GM21576 (cell line): Measurements from ENCODE around the gene HOXB3.

Experiments
- ATAC-seq: cut with Tn5 transposase; IDR thresholded peaks from one replicate; pipeline ENCODE4 v1.9.1; 2021; ENCODE audit warnings: mild to moderate bottlenecking, moderate library complexity; ENCODE audit not compliant: unreplicated experiment

The HOXB3 gene

GRCh38 chr17:48530208-48530886 is 59.7 kb downstream of the HOXB3 start:
- no peak for ATAC-seq

GRCh38 chr17:48529683-48530009 is 60.4 kb downstream of the HOXB3 start:
- ATAC-seq = no peak

- ATAC-seq = no peak
Observed at GRCh38 chr17:48528936-48529682, 60.9 kb downstream of the HOXB3 start.

- ATAC-seq = no peak
Observed at GRCh38 chr17:48528153-48528935, 61.7 kb downstream of the HOXB3 start.

- no peak for ATAC-seq
Observed at GRCh38 chr17:48527547-48527932, 62.5 kb downstream of the HOXB3 start.

- no peak for ATAC-seq
Observed at GRCh38 chr17:48526608-48527546, 63.2 kb downstream of the HOXB3 start.

- no peak for ATAC-seq
Observed at GRCh38 chr17:48523010-48523409, 67.0 kb downstream of the HOXB3 start.

GRCh38 chr17:48522031-48522653 is 67.9 kb downstream of the HOXB3 start:
- no peak for ATAC-seq

- ATAC-seq = no peak
Observed at GRCh38 chr17:48520631-48521079, 69.4 kb downstream of the HOXB3 start.

- no peak for ATAC-seq
Observed at GRCh38 chr17:48519427-48519826, 70.6 kb downstream of the HOXB3 start.

GRCh38 chr17:48517478-48517877 is 72.6 kb downstream of the HOXB3 start:
- ATAC-seq = no peak

- no peak for ATAC-seq
Observed at GRCh38 chr17:48515925-48516900, 73.8 kb downstream of the HOXB3 start.

- no peak for ATAC-seq
Observed at GRCh38 chr17:48514477-48514876, 75.6 kb downstream of the HOXB3 start.

- no peak for ATAC-seq
Observed at GRCh38 chr17:48513666-48514455, 76.2 kb downstream of the HOXB3 start.

GRCh38 chr17:48513097-48513496 is 76.9 kb downstream of the HOXB3 start:
- no peak for ATAC-seq

GRCh38 chr17:48510761-48511604 is 79.1 kb downstream of the HOXB3 start:
- ATAC-seq = peak; percentile 52

- no peak for ATAC-seq
Observed at GRCh38 chr17:48510381-48510760, 79.7 kb downstream of the HOXB3 start.
